Stimulated activated CD8-positive, alpha-beta memory T cell treated with anti-CD3 and anti-CD28 coated beads, Interleukin-15, amount 100 ng/mL, for 48 hours (primary cell): ENCODE data around the gene P4HB.

Experiments
- DNase-seq, 2 donors: peaks; one replicate each; pipeline ENCODE4 v3.0.0-alpha.2; 2020; ENCODE audit warnings: low read depth in 2 of 2

Gene P4HB

GRCh38 chr17:81811705-81812570 lies 48.4 kb downstream of the P4HB start:
- no peak for DNase-seq

GRCh38 chr17:81810892-81811704 lies 49.2 kb downstream of the P4HB start:
- no peak for DNase-seq

- no peak for DNase-seq
These were observed 49.9 kb downstream of the P4HB start for GRCh38 chr17:81810476-81810875.

GRCh38 chr17:81809556-81809998 lies 50.8 kb downstream of the P4HB start:
- no peak for DNase-seq

- DNase-seq: no peak
These were observed 51.4 kb downstream of the P4HB start for GRCh38 chr17:81808778-81809555.

GRCh38 chr17:81807839-81808238 lies 52.5 kb downstream of the P4HB start:
- no peak for DNase-seq

GRCh38 chr17:81807210-81807719 lies 53.1 kb downstream of the P4HB start:
- no peak for DNase-seq

- DNase-seq: no peak
These were observed 53.7 kb downstream of the P4HB start for GRCh38 chr17:81806461-81807209.

- no peak for DNase-seq
These were observed 54.5 kb downstream of the P4HB start for GRCh38 chr17:81805707-81806460.

- no peak for DNase-seq
These were observed 55.6 kb downstream of the P4HB start for GRCh38 chr17:81804559-81805399.

- no peak for DNase-seq
These were observed 56.4 kb downstream of the P4HB start, which contains the start of gene GCGR for GRCh38 chr17:81803728-81804558. Gene GCGR, plus strand, starts transcription at chr17:81804150. Its CDS starts 4,869 bp downstream, at chr17:81809019.

GRCh38 chr17:81802856-81803643 lies 57.3 kb downstream of the P4HB start:
- no peak for DNase-seq

GRCh38 chr17:81802048-81802758 lies 58.1 kb downstream of the P4HB start:
- DNase-seq: no peak

- no peak for DNase-seq
These were observed 59.0 kb downstream of the P4HB start for GRCh38 chr17:81801327-81801726.

GRCh38 chr17:81794509-81794908 lies 65.8 kb downstream of the P4HB start:
- DNase-seq: no peak

GRCh38 chr17:81794074-81794476 lies 66.3 kb downstream of the P4HB start:
- DNase-seq: no peak
